HepG2 (cell line): Measurements from ENCODE around the gene ANG. TPM values are rescaled to one million over a fixed set of nuclear protein-coding genes. Genes with fewer than 3 reads are reported as not detected.

ENCODE experiments used
- CBX2 ChIP-seq, 2 experiments: fragments of 200-600 bp in 1 of 2; sonication (generic); formaldehyde crosslinking in 1 of 2; IDR thresholded peaks; 2 replicates each; pipeline versions ENCODE4 v1.7.0 to v1.8.1; 2018 to 2022; ENCODE audit warnings: low read depth in 2 of 2, low read length in 1 of 2, mild to moderate bottlenecking in 1 of 2, missing genetic modification reagents in 1 of 2
- CENPT ChIP-seq: sonication (generic); formaldehyde crosslinking; IDR thresholded peaks from 2 replicates; pipeline ENCODE4 v1.8.0; 2022; ENCODE audit warnings: low read depth, mild to moderate bottlenecking, moderate library complexity, missing genetic modification reagents
- CHCHD3 ChIP-seq: sonication (generic); formaldehyde crosslinking; IDR thresholded peaks from 2 replicates; pipeline ENCODE4 v1.8.0; 2022; ENCODE audit warnings: mild to moderate bottlenecking, missing genetic modification reagents, moderate library complexity
- HOXA7 ChIP-seq: sonication (generic); formaldehyde crosslinking; IDR thresholded peaks from 2 replicates; pipeline ENCODE4 v1.8.1; 2022; ENCODE audit warnings: mild to moderate bottlenecking, missing genetic modification reagents, moderate library complexity
- KDM3A ChIP-seq: IDR thresholded peaks from 2 replicates; pipeline ENCODE4 v1.6.1; 2018; ENCODE audit warnings: low read depth, missing compliant biosample characterization
- MXD4 ChIP-seq: IDR thresholded peaks from 2 replicates; pipeline ENCODE4 v1.6.1; 2016; ENCODE audit warnings: mild to moderate bottlenecking, missing biosample characterization, missing genetic modification reagents
- NR0B2 ChIP-seq: sonication (generic); formaldehyde crosslinking; IDR thresholded peaks from 2 replicates; pipeline ENCODE4 v1.4.0; 2020; ENCODE audit warnings: mild to moderate bottlenecking, missing genetic modification reagents
- NR3C1 ChIP-seq: sonication (generic); formaldehyde crosslinking; IDR thresholded peaks from 2 replicates; pipeline ENCODE4 v1.4.0; 2020; ENCODE audit warnings: missing genetic modification reagents
- SMYD3 ChIP-seq: sonication (generic); formaldehyde crosslinking; IDR thresholded peaks from 2 replicates; pipeline ENCODE4 v1.8.1; 2023; ENCODE audit warnings: mild to moderate bottlenecking, missing genetic modification reagents
- ZBTB7B ChIP-seq: sonication (generic); formaldehyde crosslinking; IDR thresholded peaks from 2 replicates; pipeline ENCODE4 v1.4.0; 2020; ENCODE audit warnings: missing genetic modification reagents
- ZFP82 ChIP-seq: sonication (generic); formaldehyde crosslinking; IDR thresholded peaks from 2 replicates; pipeline ENCODE4 v1.5.1; 2020; ENCODE audit warnings: mild to moderate bottlenecking, missing genetic modification reagents, borderline replicate concordance
- ZNF180 ChIP-seq: sonication (generic); formaldehyde crosslinking; IDR thresholded peaks from 2 replicates; pipeline ENCODE4 v1.4.0; 2020; ENCODE audit warnings: low read depth, missing genetic modification reagents, borderline replicate concordance
- polyA plus RNA-seq, 8 experiments: library from polyadenylated mRNA; depleted of rRNA in 3 of 8; stranded (reverse) in 7 of 8; unstranded in 1 of 8; fragments of >200 nt; fragmentation: Illumina TruSeq in 4 of 8; extraction: Trizol in 4 of 8; gene quantifications; 2 replicates each; pipeline versions ENCODE4 v1.2.1 to v1.2.3, GENCODE V29; 2011 to 2016; ENCODE audit warnings: low read depth in 4 of 8, missing spikeins in 1 of 8, mixed read lengths in 1 of 8; ENCODE audit not compliant: insufficient read depth in 1 of 8
- total RNA-seq, 5 experiments: library from RNA; depleted of rRNA; stranded (reverse); fragments of >200 nt; fragmentation: Illumina TruSeq; extraction: Trizol; gene quantifications; 2 replicates each; pipeline ENCODE4 v1.2.3, GENCODE V29; 2016; ENCODE audit warnings: low read depth in 1 of 5
- TF ChIP-seq, protein P1 (sequence below): sonication (generic); formaldehyde crosslinking; IDR thresholded peaks from 2 replicates; pipeline ENCODE4 v1.5.1; 2020; ENCODE audit warnings: mild to moderate bottlenecking, missing genetic modification reagents
- TF ChIP-seq, protein P2 (sequence below): sonication (generic); formaldehyde crosslinking; IDR thresholded peaks from 2 replicates; pipeline ENCODE4 v1.8.0; 2022; ENCODE audit warnings: mild to moderate bottlenecking, missing genetic modification reagents; ENCODE audit not compliant: insufficient replicate concordance
- TF ChIP-seq, protein P3 (sequence below): sonication (generic); formaldehyde crosslinking; IDR thresholded peaks from 2 replicates; pipeline ENCODE4 v1.5.0; 2020; ENCODE audit warnings: mild to moderate bottlenecking, missing genetic modification reagents
- TF ChIP-seq, protein P4 (sequence below): sonication (generic); formaldehyde crosslinking; IDR thresholded peaks from 2 replicates; pipeline ENCODE4 v1.4.0; 2020; ENCODE audit warnings: mild to moderate bottlenecking, missing genetic modification reagents

ANG gene
- total and polyA plus RNA-seq, 2 of the 13 experiments (the other 11 are each of a cell fraction or from before 2014, with no cell fraction given) = 83.6 to 401 TPM

DNA sequence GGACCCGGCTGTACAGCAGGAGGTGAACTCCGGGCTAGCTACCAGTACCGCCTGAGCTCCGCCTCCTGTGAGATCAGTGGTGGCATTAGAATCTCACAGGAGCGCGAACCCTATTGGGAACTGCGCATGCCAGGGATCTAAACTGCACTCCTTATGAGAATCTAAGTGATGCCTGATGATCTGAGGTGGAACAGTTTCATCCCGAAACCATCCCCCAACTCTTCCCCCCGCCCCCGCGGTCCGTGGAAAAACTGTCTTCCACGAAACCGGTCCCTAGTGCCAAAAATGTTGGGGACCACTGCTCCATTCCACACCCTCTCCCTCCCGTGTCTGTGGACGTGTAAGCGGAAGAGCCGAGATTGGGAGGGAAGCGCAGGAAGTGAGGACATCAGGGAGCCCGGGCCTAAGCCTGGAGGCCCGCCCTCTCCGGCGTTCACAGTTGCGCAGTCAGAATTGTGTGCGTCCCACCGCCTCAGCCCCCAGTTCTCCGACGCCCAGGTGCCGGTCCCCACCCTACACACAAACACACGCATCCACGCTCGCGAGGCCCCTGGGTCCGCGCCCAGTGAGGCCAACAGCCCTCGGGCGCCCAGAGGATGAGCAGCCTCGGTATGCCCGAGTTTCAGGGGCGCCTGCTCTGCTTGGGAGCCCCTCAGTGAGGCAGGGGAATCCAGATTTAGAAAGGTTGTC lies 6.0 kb upstream of the ANG start (continued):
- TF ChIP-seq, protein P1, sequence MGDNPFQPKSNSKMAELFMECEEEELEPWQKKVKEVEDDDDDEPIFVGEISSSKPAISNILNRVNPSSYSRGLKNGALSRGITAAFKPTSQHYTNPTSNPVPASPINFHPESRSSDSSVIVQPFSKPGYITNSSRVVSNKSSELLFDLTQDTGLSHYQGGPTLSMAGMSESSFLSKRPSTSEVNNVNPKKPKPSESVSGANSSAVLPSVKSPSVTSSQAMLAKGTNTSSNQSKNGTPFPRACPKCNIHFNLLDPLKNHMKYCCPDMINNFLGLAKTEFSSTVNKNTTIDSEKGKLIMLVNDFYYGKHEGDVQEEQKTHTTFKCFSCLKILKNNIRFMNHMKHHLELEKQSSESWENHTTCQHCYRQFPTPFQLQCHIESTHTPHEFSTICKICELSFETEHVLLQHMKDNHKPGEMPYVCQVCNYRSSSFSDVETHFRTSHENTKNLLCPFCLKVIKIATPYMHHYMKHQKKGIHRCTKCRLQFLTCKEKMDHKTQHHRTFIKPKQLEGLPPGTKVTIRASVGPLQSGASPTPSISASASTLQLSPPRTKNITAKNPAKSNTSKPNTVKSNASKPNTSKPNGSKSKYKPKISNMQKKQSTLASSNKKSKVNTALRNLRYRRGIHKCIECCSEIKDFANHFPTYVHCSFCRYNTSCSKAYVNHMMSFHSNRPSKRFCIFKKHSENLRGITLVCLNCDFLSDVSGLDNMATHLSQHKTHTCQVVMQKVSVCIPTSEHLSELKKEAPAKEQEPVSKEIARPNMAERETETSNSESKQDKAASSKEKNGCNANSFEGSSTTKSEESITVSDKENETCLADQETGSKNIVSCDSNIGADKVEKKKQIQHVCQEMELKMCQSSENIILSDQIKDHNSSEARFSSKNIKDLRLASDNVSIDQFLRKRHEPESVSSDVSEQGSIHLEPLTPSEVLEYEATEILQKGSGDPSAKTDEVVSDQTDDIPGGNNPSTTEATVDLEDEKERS (CRISPR knock-in tag) = peak; percentile 23; the same call in 1 of the 2 replicates
- TF ChIP-seq SMYD3 (CRISPR knock-in tag) (0 out of 2 replicates have a peak, but pooled peaks have one; percentile 14), NR3C1 (CRISPR knock-in tag) (no peak), CENPT (CRISPR knock-in tag) (peak; percentile 25; the same call in 1 of the 2 replicates), NR0B2 (CRISPR knock-in tag) (peak; percentile 62; the same call in 1 of the 2 replicates), MXD4 (CRISPR knock-in tag) (no peak; the same call in 1 of the 2 replicates), ZFP82 (CRISPR knock-in tag) (peak; percentile 64; the same call in 1 of the 2 replicates), CBX2 (IDR thresholded peaks at IDR 0.05; ENCODE audit: low read depth, low read length) (no peak), CBX2 (CRISPR knock-in tag; IDR thresholded peaks at IDR 0.05; ENCODE audit: low read depth) (no peak), HOXA7 (no peak), ZBTB7B (peak; percentile 49), CHCHD3 (peak; percentile 62; the same call in 1 of the 2 replicates), KDM3A (CRISPR knock-in tag) (0 out of 2 replicates have a peak, but pooled peaks have one; percentile 7), ZNF180 (CRISPR knock-in tag) (no peak)
- TF ChIP-seq, protein P2, sequence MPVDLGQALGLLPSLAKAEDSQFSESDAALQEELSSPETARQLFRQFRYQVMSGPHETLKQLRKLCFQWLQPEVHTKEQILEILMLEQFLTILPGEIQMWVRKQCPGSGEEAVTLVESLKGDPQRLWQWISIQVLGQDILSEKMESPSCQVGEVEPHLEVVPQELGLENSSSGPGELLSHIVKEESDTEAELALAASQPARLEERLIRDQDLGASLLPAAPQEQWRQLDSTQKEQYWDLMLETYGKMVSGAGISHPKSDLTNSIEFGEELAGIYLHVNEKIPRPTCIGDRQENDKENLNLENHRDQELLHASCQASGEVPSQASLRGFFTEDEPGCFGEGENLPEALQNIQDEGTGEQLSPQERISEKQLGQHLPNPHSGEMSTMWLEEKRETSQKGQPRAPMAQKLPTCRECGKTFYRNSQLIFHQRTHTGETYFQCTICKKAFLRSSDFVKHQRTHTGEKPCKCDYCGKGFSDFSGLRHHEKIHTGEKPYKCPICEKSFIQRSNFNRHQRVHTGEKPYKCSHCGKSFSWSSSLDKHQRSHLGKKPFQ (CRISPR knock-in tag) = peak; percentile 46
- TF ChIP-seq, protein P3, sequence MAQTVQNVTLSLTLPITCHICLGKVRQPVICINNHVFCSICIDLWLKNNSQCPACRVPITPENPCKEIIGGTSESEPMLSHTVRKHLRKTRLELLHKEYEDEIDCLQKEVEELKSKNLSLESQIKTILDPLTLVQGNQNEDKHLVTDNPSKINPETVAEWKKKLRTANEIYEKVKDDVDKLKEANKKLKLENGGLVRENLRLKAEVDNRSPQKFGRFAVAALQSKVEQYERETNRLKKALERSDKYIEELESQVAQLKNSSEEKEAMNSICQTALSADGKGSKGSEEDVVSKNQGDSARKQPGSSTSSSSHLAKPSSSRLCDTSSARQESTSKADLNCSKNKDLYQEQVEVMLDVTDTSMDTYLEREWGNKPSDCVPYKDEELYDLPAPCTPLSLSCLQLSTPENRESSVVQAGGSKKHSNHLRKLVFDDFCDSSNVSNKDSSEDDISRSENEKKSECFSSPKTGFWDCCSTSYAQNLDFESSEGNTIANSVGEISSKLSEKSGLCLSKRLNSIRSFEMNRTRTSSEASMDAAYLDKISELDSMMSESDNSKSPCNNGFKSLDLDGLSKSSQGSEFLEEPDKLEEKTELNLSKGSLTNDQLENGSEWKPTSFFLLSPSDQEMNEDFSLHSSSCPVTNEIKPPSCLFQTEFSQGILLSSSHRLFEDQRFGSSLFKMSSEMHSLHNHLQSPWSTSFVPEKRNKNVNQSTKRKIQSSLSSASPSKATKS (CRISPR knock-in tag) = peak; percentile 68; the same call in 1 of the 2 replicates
- TF ChIP-seq, protein P4, sequence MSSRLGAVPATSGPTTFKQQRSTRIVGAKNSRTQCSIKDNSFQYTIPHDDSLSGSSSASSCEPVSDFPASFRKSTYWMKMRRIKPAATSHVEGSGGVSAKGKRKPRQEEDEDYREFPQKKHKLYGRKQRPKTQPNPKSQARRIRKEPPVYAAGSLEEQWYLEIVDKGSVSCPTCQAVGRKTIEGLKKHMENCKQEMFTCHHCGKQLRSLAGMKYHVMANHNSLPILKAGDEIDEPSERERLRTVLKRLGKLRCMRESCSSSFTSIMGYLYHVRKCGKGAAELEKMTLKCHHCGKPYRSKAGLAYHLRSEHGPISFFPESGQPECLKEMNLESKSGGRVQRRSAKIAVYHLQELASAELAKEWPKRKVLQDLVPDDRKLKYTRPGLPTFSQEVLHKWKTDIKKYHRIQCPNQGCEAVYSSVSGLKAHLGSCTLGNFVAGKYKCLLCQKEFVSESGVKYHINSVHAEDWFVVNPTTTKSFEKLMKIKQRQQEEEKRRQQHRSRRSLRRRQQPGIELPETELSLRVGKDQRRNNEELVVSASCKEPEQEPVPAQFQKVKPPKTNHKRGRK (CRISPR knock-in tag) = no peak; the same call in 1 of the 2 replicates
